GM12878 (cell line): ENCODE measurements around the gene CD2. TPM values are rescaled to one million over a fixed set of nuclear protein-coding genes. Genes with fewer than 3 reads are reported as not detected.

ENCODE experiments used
- ATAC-seq: fragments of 200-7000 bp; cut with Tn5 transposase; 3 replicates; pipeline ENCODE4 v1.9.1; 2020; ENCODE audit warnings: mild to moderate bottlenecking, moderate library complexity
- BruUV-seq: library from RNA; stranded (reverse); fragments of 400-500 nt; replicated peaks from 2 replicates; lab custom pipeline; 2021; lab: Mats Ljungman, UMichigan
- CTCF ChIA-PET: fragments of 300-600 bp; sonication (Branson Sonifier 250); formaldehyde crosslinking; extraction: SDS; loops from one replicate; lab custom pipeline; 2021; ENCODE audit warnings: inconsistent platforms; lab: Yijun Ruan, JAX
- POLR2A ChIA-PET: fragments of 350-600 bp; formaldehyde crosslinking; extraction: SDS; loops from one replicate; lab custom pipeline; 2021; ENCODE audit warnings: inconsistent platforms; lab: Charles Lee
- RAD21 ChIA-PET: fragments of 300-600 bp; sonication (Branson Sonifier 250); formaldehyde crosslinking; loops from one replicate; lab custom pipeline; 2023; ENCODE audit warnings: antibody characterized with exemption; ENCODE audit not compliant: unreplicated experiment; lab: Charles Lee
- SMC1A ChIA-PET: fragments of 300-600 bp; sonication (Branson Sonifier 250); formaldehyde crosslinking; loops from one replicate; lab custom pipeline; 2023; ENCODE audit not compliant: unreplicated experiment, uncharacterized antibody; lab: Charles Lee
- DNase-seq: peaks from one replicate; pipeline ENCODE4 v3.0.0-alpha.2; 2011; ENCODE audit warnings: low read depth, low spot score
- FAIRE-seq: peaks from 3 replicates; lab custom pipeline; 2011; peaks lifted over from hg19 to GRCh38; lab: Jason Lieb, UNC
- H2AFZ ChIP-seq: 2 replicates; pipeline ENCODE4 v1.6.0; 2011; ENCODE audit warnings: low read depth, low read length, control low read depth; ENCODE audit not compliant: control insufficient read depth
- H3K27ac ChIP-seq: 2 replicates; pipeline ENCODE4 v1.5.1; 2011; ENCODE audit warnings: control low read depth; ENCODE audit not compliant: control insufficient read depth, insufficient read depth
- H3K27me3 ChIP-seq, 2 experiments: replicated peaks in 1 of 2; 2 replicates each; pipeline versions ENCODE4 v1.6.0 to v1.6.1; 2011; ENCODE audit warnings: low read length in 1 of 2; ENCODE audit not compliant: control insufficient read depth in 2 of 2, insufficient read depth in 2 of 2
- H3K36me3 ChIP-seq, 2 experiments: 2 replicates each; pipeline ENCODE4 v1.5.1; 2011; ENCODE audit warnings: low read length in 1 of 2; ENCODE audit not compliant: control insufficient read depth in 2 of 2, insufficient read depth in 2 of 2
- H3K4me1 ChIP-seq: 2 replicates; pipeline ENCODE4 v1.6.1; 2011; ENCODE audit warnings: mild to moderate bottlenecking, low read length, moderate library complexity, mixed read lengths; ENCODE audit not compliant: control insufficient read depth, insufficient read depth
- H3K4me2 ChIP-seq: 2 replicates; pipeline ENCODE4 v1.6.0; 2011; ENCODE audit warnings: control low read depth; ENCODE audit not compliant: control insufficient read depth, insufficient read depth
- H3K4me3 ChIP-seq: fragments of 200-600 bp; sonication (generic); 2 replicates; pipeline ENCODE4 v1.5.1; 2016
- H3K79me2 ChIP-seq: 2 replicates; pipeline ENCODE4 v1.6.0; 2011; ENCODE audit warnings: low read length; ENCODE audit not compliant: control insufficient read depth, insufficient read depth
- H3K9ac ChIP-seq: 2 replicates; pipeline ENCODE4 v1.8.0; 2011; ENCODE audit warnings: low read length, control low read depth, mixed read lengths; ENCODE audit not compliant: control insufficient read depth, insufficient read depth
- H3K9me3 ChIP-seq: replicated peaks from 3 replicates; pipeline ENCODE4 v1.5.1; 2011; ENCODE audit warnings: mild to moderate bottlenecking, low read length; ENCODE audit not compliant: control insufficient read depth, insufficient read depth
- H4K20me1 ChIP-seq: 2 replicates; pipeline ENCODE4 v1.6.0; 2011; ENCODE audit not compliant: control insufficient read depth, insufficient read depth
- IKZF1 ChIP-seq: fragments of 450-650 bp; conservative IDR thresholded peaks from 2 replicates; pipeline ENCODE4 v1.6.1; 2017; ENCODE audit warnings: antibody characterized with exemption, mild to moderate bottlenecking
- MEF2B ChIP-seq: fragments of 450-650 bp; IDR thresholded peaks from 2 replicates; pipeline ENCODE4 v1.6.1; 2018; ENCODE audit warnings: mild to moderate bottlenecking, moderate library complexity; ENCODE audit not compliant: partially characterized antibody, poor library complexity, severe bottlenecking
- MTA2 ChIP-seq: fragments of 450-650 bp; IDR thresholded peaks from 2 replicates; pipeline ENCODE4 v1.6.1; 2016; ENCODE audit warnings: low read depth, mild to moderate bottlenecking, moderate library complexity
- PAX5 ChIP-seq: IDR thresholded peaks from 2 replicates; pipeline ENCODE4 v1.6.1; 2011; ENCODE audit warnings: low read depth, low read length, borderline replicate concordance
- WGBS: methylation state at CpG from one replicate; pipeline ENCODE4 v1.1.6; 2016; ENCODE audit warnings: low lambda C conversion rate; ENCODE audit not compliant: insufficient replicate concordance, insufficient coverage; ENCODE audit errors: missing lambda C conversion rate; 5-methylcytosine and 5-hydroxymethylcytosine counted together
- in situ Hi-C: fragments of 300-500 bp; cut with MboI; formaldehyde crosslinking; loops from 9 replicates; pipeline ENCODE4 v1.14.3; 2018; ENCODE audit warnings: mixed read lengths
- intact Hi-C: fragments of 100-400 bp; cut with micrococcal nuclease; formaldehyde crosslinking; loops from one replicate; pipeline ENCODE4 v1.14.2; 2022; ENCODE audit not compliant: unreplicated experiment
- polyA plus RNA-seq, 11 experiments: library from polyadenylated mRNA; depleted of rRNA in 4 of 11; unstranded in 6 of 11; stranded (reverse) in 5 of 11; fragments of >200 nt; fragmentation: Nextera tagmentation in 4 of 11; fragmentation: Illumina TruSeq in 1 of 11; extraction: Ambion mirVana in 4 of 11; extraction: Trizol in 1 of 11; gene quantifications; 1 replicate in 1 of 11; 2 replicates in 10 of 11; pipeline versions ENCODE4 v1.2.1 to v1.2.3, GENCODE V29; 2011 to 2016; ENCODE audit warnings: inconsistent platforms in 2 of 11, missing spikeins in 2 of 11, low read depth in 1 of 11
- total RNA-seq, 4 experiments: library from RNA; depleted of rRNA in 3 of 4; stranded (reverse); fragments of >200 nt in 3 of 4; fragmentation: Illumina TruSeq in 1 of 4; extraction: Trizol in 1 of 4; gene quantifications; 2 replicates each; pipeline versions ENCODE4 v1.2.1 to v1.2.3, GENCODE V29; 2013 to 2021
- TF ChIP-seq, protein P1 (sequence below): fragments of 450-650 bp; formaldehyde crosslinking; IDR thresholded peaks from 2 replicates; pipeline ENCODE4 v1.4.0; 2020; ENCODE audit warnings: mild to moderate bottlenecking, moderate library complexity
- TF ChIP-seq, protein P2 (sequence below): fragments of 450-650 bp; IDR thresholded peaks from 2 replicates; pipeline ENCODE4 v1.6.1; 2017; ENCODE audit warnings: mild to moderate bottlenecking, moderate library complexity

Gene CD2
- total and polyA plus RNA-seq, 10 of the 15 experiments (the other 5 are each of a cell fraction or from before 2014, with no cell fraction given), result 0.15 to 4.3 (median 2.8) TPM

DNA sequence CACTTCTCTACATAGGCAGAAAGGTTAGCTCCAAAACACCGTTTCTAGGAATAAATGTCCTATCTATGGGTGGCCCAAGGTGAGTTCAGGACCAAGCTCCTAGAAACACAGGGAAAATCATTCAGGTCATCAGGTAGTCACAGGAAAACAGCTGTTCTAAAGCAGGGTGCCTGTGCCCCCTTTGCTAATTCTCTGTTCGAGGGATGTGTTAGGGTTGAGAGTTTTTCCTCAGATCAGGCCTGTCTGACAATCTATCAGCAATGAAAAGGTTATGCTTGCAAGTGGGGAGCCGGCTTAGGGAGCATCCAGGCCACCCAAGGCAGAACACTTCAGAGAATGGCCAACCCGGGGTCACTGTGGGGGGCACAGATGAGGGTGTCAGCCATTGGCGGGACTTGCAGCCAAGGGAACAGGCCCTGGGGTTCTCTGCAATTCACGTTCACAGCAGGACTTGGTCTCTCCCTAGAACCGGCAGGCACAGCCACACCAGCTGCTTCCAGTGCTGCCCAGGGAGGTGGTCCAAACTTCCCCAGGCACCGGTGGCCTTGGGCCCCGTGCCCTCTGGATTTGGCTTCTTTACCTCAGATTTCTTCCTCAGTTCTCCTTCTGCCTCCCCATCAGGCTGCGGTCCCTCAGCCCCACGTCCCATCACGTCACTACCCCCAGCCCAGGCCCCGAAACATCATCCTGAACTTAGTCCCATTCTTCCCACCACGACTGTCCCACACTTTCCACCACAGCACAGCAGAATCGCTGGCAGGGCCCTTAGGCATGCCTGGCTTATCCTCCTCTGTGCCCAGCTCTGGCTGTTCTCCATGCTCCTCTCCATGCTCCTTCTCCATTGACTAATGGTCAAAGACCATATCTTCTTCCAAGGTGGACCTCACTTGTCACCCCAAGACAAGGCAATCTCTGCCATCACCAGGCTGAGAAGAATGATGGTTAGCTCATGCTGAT is 11.0 kb downstream of the CD2 start:
- RAD21 ChIA-PET, result interaction anchor here (0.6 to 12.0 kb wide), 19 partner anchors 9 to 297 kb away, joined by 3 to 176 read pairs (median 5); partner anchors contain the start of gene CD2

More for the DNA sequence above, 11.0 kb downstream of the CD2 start:
- DNase-seq (no peak), FAIRE-seq (no peak), ATAC-seq (no peak)
- Histone ChIP-seq H2AFZ (no peak overlapping the region), H3K27ac (no peak overlapping the region), H3K79me2 (no peaks in the 10 kb centered on the region), H4K20me1 (no peaks in the 10 kb centered on the region), H3K27me3 (no peaks in the 10 kb centered on the region; a peak in 1 of 4 replicates), H3K36me3 (no peaks in the 10 kb centered on the region), H3K4me3 (no peak overlapping the region), H3K9ac (no peak overlapping the region), H3K4me1 (peaks cover 22% of the 10 kb centered on the region), H3K9me3 (no peaks in the 10 kb centered on the region), H3K4me2 (no peak overlapping the region)
- WGBS, result 68% methylated on average over 11 of the region's 15 CpGs
- SMC1A ChIA-PET, result interaction anchor here (0.8 to 14.5 kb wide), 26 partner anchors 7 to 295 kb away, joined by 3 to 224 read pairs (median 6); partner anchors contain the start of genes CD2 and TTF2
- POLR2A ChIA-PET, result interaction anchor here (0.7 to 3.5 kb wide), 9 partner anchors 7 to 292 kb away, joined by 3 to 19 read pairs (median 4); partner anchors contain the start of gene CD2
- in situ Hi-C loops (no loop called here), intact Hi-C loops (no loop called here)
- no TSS peak for BruUV-seq
- TF ChIP-seq MTA2, result peak; percentile 3; the same call in 1 of the 2 replicates
- TF ChIP-seq PAX5, result no peak
- TF ChIP-seq MEF2B, result peak; percentile 3
- TF ChIP-seq, protein P1, sequence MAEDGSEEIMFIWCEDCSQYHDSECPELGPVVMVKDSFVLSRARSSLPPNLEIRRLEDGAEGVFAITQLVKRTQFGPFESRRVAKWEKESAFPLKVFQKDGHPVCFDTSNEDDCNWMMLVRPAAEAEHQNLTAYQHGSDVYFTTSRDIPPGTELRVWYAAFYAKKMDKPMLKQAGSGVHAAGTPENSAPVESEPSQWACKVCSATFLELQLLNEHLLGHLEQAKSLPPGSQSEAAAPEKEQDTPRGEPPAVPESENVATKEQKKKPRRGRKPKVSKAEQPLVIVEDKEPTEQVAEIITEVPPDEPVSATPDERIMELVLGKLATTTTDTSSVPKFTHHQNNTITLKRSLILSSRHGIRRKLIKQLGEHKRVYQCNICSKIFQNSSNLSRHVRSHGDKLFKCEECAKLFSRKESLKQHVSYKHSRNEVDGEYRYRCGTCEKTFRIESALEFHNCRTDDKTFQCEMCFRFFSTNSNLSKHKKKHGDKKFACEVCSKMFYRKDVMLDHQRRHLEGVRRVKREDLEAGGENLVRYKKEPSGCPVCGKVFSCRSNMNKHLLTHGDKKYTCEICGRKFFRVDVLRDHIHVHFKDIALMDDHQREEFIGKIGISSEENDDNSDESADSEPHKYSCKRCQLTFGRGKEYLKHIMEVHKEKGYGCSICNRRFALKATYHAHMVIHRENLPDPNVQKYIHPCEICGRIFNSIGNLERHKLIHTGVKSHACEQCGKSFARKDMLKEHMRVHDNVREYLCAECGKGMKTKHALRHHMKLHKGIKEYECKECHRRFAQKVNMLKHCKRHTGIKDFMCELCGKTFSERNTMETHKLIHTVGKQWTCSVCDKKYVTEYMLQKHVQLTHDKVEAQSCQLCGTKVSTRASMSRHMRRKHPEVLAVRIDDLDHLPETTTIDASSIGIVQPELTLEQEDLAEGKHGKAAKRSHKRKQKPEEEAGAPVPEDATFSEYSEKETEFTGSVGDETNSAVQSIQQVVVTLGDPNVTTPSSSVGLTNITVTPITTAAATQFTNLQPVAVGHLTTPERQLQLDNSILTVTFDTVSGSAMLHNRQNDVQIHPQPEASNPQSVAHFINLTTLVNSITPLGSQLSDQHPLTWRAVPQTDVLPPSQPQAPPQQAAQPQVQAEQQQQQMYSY (CRISPR knock-in tag), result no peak
- TF ChIP-seq, protein P2, sequence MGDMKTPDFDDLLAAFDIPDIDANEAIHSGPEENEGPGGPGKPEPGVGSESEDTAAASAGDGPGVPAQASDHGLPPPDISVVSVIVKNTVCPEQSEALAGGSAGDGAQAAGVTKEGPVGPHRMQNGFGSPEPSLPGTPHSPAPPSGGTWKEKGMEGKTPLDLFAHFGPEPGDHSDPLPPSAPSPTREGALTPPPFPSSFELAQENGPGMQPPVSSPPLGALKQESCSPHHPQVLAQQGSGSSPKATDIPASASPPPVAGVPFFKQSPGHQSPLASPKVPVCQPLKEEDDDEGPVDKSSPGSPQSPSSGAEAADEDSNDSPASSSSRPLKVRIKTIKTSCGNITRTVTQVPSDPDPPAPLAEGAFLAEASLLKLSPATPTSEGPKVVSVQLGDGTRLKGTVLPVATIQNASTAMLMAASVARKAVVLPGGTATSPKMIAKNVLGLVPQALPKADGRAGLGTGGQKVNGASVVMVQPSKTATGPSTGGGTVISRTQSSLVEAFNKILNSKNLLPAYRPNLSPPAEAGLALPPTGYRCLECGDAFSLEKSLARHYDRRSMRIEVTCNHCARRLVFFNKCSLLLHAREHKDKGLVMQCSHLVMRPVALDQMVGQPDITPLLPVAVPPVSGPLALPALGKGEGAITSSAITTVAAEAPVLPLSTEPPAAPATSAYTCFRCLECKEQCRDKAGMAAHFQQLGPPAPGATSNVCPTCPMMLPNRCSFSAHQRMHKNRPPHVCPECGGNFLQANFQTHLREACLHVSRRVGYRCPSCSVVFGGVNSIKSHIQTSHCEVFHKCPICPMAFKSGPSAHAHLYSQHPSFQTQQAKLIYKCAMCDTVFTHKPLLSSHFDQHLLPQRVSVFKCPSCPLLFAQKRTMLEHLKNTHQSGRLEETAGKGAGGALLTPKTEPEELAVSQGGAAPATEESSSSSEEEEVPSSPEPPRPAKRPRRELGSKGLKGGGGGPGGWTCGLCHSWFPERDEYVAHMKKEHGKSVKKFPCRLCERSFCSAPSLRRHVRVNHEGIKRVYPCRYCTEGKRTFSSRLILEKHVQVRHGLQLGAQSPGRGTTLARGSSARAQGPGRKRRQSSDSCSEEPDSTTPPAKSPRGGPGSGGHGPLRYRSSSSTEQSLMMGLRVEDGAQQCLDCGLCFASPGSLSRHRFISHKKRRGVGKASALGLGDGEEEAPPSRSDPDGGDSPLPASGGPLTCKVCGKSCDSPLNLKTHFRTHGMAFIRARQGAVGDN, result 0 out of 2 replicates have a peak, but pooled peaks have one; percentile 6
- 0 out of 2 replicates have a peak, but pooled peaks have one; percentile 11 for TF ChIP-seq IKZF1
- CTCF ChIA-PET, result interaction anchor here (0.7 to 12.8 kb wide), 20 partner anchors 8 to 170 kb away, joined by 3 to 120 read pairs (median 5); partner anchors contain the start of gene CD2
